T follicular helper cell (primary cell): ENCODE measurements around the gene ASF1A.
A peak's percentile ranks its signal among the peaks of the same experiment; 100 is the strongest.
"Not testable (repeated sequence)": the region's sequence is repeated elsewhere in the genome, so short reads cannot be mapped to it uniquely, and the experiment has no call there.

Source experiments
- DNase-seq: peaks from one replicate; pipeline ENCODE4 v3.0.0-alpha.2; 2020; ENCODE audit warnings: low read depth
- total RNA-seq, 2 experiments: gene quantifications; one replicate each; lab custom pipeline; 2026; lab: John Stamatoyannopoulos, UW

The ASF1A gene
- total RNA-seq = 86.1 to 88.1 reads per million in 2 experiments

- peak; percentile 92 for DNase-seq
Measured at GRCh38 chr6:118893807-118894424, at the start of gene ASF1A. Gene ASF1A, plus strand, starts transcription at chr6:118894152. Its CDS starts 262 bp downstream, at chr6:118894414.

GRCh38 chr6:118844915-118845314 is 49.0 kb upstream of the ASF1A start:
- DNase-seq = no peak

GRCh38 chr6:118853408-118853807 is 40.5 kb upstream of the ASF1A start:
- DNase-seq = no peak

GRCh38 chr6:118856301-118856700 is 37.7 kb upstream of the ASF1A start:
- DNase-seq = no peak

GRCh38 chr6:118859517-118860064 is 34.4 kb upstream of the ASF1A start:
- no peak for DNase-seq

GRCh38 chr6:118860363-118860762 is 33.6 kb upstream of the ASF1A start:
- DNase-seq = no peak

GRCh38 chr6:118860880-118861279 is 33.1 kb upstream of the ASF1A start:
- no peak for DNase-seq

GRCh38 chr6:118862443-118862842 is 31.5 kb upstream of the ASF1A start:
- DNase-seq = no peak

- no peak for DNase-seq
Measured at GRCh38 chr6:118864341-118865099, 29.4 kb upstream of the ASF1A start.

- no peak for DNase-seq
Measured at GRCh38 chr6:118865100-118865391, 28.9 kb upstream of the ASF1A start.

- DNase-seq = no peak
Measured at GRCh38 chr6:118867181-118867580, 26.8 kb upstream of the ASF1A start.

- DNase-seq = not testable (repeated sequence)
Measured at GRCh38 chr6:118868901-118869300, 25.1 kb upstream of the ASF1A start.

GRCh38 chr6:118869350-118869749 is 24.6 kb upstream of the ASF1A start:
- no peak for DNase-seq

GRCh38 chr6:118869894-118870589 is 23.9 kb upstream of the ASF1A start:
- DNase-seq = no peak

- DNase-seq = no peak
Measured at GRCh38 chr6:118871331-118871730, 22.6 kb upstream of the ASF1A start.

- no peak for DNase-seq
Measured at GRCh38 chr6:118872318-118872717, 21.6 kb upstream of the ASF1A start.

- no peak for DNase-seq
Measured at GRCh38 chr6:118872726-118873125, 21.2 kb upstream of the ASF1A start.

- DNase-seq = no peak
Measured at GRCh38 chr6:118873239-118873638, 20.7 kb upstream of the ASF1A start.

GRCh38 chr6:118875672-118876071 is 18.3 kb upstream of the ASF1A start:
- no peak for DNase-seq

GRCh38 chr6:118876198-118876597 is 17.8 kb upstream of the ASF1A start:
- no peak for DNase-seq

GRCh38 chr6:118876814-118877213 is 17.1 kb upstream of the ASF1A start:
- no peak for DNase-seq

- no peak for DNase-seq
Measured at GRCh38 chr6:118877806-118878205, 16.1 kb upstream of the ASF1A start.
